Hepatocyte (in vitro differentiated cells): ENCODE results near the gene TFDP2. TPM values are rescaled to one million over a fixed set of nuclear protein-coding genes. Genes with fewer than 3 reads are reported as not detected.

Experiments
- DNase-seq: peaks from one replicate; pipeline ENCODE4 v3.0.0-alpha.2; 2016; ENCODE audit warnings: low spot score
- H2AFZ ChIP-seq: fragments of 200-600 bp; sonication (generic); 2 replicates; pipeline ENCODE4 v1.6.0; 2016; ENCODE audit warnings: antibody characterized with exemption, mild to moderate bottlenecking
- H3K27ac ChIP-seq: fragments of 200-600 bp; sonication (generic); 2 replicates; pipeline ENCODE4 v1.5.1; 2016; ENCODE audit warnings: mild to moderate bottlenecking
- H3K27me3 ChIP-seq: fragments of 200-600 bp; sonication (generic); 2 replicates; pipeline ENCODE4 v1.6.1; 2016
- H3K36me3 ChIP-seq: fragments of 200-600 bp; sonication (generic); replicated peaks from 2 replicates; pipeline ENCODE4 v1.5.1; 2016; ENCODE audit warnings: low read depth; ENCODE audit not compliant: insufficient read depth
- H3K4me1 ChIP-seq: fragments of 200-600 bp; sonication (generic); 2 replicates; pipeline ENCODE4 v1.5.1; 2016; ENCODE audit warnings: mild to moderate bottlenecking, moderate library complexity; ENCODE audit not compliant: insufficient read depth
- H3K4me2 ChIP-seq: fragments of 200-600 bp; sonication (generic); 2 replicates; pipeline ENCODE4 v1.6.0; 2016
- H3K4me3 ChIP-seq: fragments of 200-600 bp; sonication (generic); 2 replicates; pipeline ENCODE4 v1.5.1; 2016; ENCODE audit warnings: mild to moderate bottlenecking
- H3K79me2 ChIP-seq: fragments of 200-600 bp; sonication (generic); 2 replicates; pipeline ENCODE4 v1.6.0; 2017; ENCODE audit warnings: mild to moderate bottlenecking
- H3K9me2 ChIP-seq: fragments of 200-600 bp; sonication (generic); replicated peaks from 2 replicates; pipeline ENCODE4 v1.6.0; 2017; ENCODE audit warnings: mild to moderate bottlenecking; ENCODE audit not compliant: insufficient read depth
- H3K9me3 ChIP-seq: fragments of 200-600 bp; sonication (generic); 2 replicates; pipeline ENCODE4 v1.5.1; 2016; ENCODE audit warnings: low read depth, mild to moderate bottlenecking
- H4K20me1 ChIP-seq: fragments of 200-600 bp; sonication (generic); 2 replicates; pipeline ENCODE4 v1.6.0; 2016; ENCODE audit warnings: mild to moderate bottlenecking; ENCODE audit not compliant: insufficient read depth, poor library complexity, severe bottlenecking
- CTCF ChIP-seq: fragments of 200-600 bp; sonication (generic); IDR thresholded peaks from 2 replicates; pipeline ENCODE4 v1.5.1; 2016; ENCODE audit warnings: antibody characterized with exemption, mild to moderate bottlenecking; ENCODE audit not compliant: poor library complexity
- EZH2 ChIP-seq: fragments of 200-600 bp; sonication (generic); IDR thresholded peaks from 2 replicates; pipeline ENCODE4 v1.6.1; 2016; ENCODE audit warnings: antibody characterized with exemption, mild to moderate bottlenecking, borderline replicate concordance
- EZH2phosphoT487 ChIP-seq: fragments of 200-600 bp; sonication (generic); IDR thresholded peaks from one replicate; pipeline ENCODE4 v1.6.1; 2018; ENCODE audit warnings: antibody characterized with exemption, mild to moderate bottlenecking, low read depth, moderate library complexity; ENCODE audit not compliant: unreplicated experiment, severe bottlenecking
- WGBS: methylation state at CpG from one replicate; pipeline ENCODE4 v1.1.6; 2016; ENCODE audit warnings: low lambda C conversion rate; ENCODE audit errors: missing lambda C conversion rate; 5-methylcytosine and 5-hydroxymethylcytosine counted together
- polyA plus RNA-seq: library from polyadenylated mRNA; unstranded; fragments of >200 nt; fragmentation: Nextera tagmentation; extraction: Ambion mirVana; gene quantifications from 2 replicates; pipeline ENCODE4 v1.2.1, GENCODE V29; 2016
- total RNA-seq: library from RNA; depleted of rRNA; stranded (reverse); fragments of >200 nt; gene quantifications from 2 replicates; pipeline ENCODE4 v1.2.3, GENCODE V29; 2014

TFDP2 gene
- total and polyA plus RNA-seq, 2 experiments from 2014 or later, result 57.6 to 61.6 TPM

- TF ChIP-seq EZH2 (no peak), EZH2phosphoT487 (no peak), CTCF (no peak)
- H3K4me2 ChIP-seq, result no peak overlapping the region
- no peaks in the 10 kb centered on the region for H3K4me1 ChIP-seq
- H2AFZ ChIP-seq, result no peak overlapping the region
- no peaks in the 10 kb centered on the region for H4K20me1 ChIP-seq
- WGBS, result 81% methylated on average over 1 of the region's 1 CpG
- no peak overlapping the region for H3K27ac ChIP-seq
- no peak overlapping the region for H3K4me3 ChIP-seq
- H3K36me3 ChIP-seq, result no peaks in the 10 kb centered on the region
- DNase-seq, result no peak
- no peaks in the 10 kb centered on the region for H3K27me3 ChIP-seq
- no peaks in the 10 kb centered on the region for H3K9me2 ChIP-seq
- H3K9me3 ChIP-seq, result no peaks in the 10 kb centered on the region
- H3K79me2 ChIP-seq, result no peaks in the 10 kb centered on the region
Measured at GRCh38 chr3:142065932-142066331, 83.4 kb downstream of the TFDP2 start.

DNA sequence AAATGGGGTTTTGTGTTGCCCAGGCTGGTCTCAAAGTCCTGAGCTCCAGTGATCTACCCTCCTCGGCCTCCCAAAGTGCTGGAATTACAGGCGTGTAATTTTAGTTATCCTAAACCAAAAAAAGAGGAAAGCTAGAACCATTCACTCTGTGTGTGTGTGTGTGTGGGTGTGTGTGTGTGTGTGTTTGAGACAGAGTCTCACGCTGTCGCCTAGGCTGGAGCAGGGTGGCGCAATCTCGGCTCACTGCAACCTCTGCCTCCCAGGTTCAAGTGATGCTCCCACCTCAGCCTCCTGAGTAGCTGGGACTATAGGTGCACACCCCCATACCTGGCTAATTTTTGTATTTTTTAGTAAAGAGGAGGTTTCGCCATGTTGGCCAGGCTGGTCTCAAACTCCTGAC is 84.0 kb downstream of the TFDP2 start:
- Histone ChIP-seq H3K4me2 (no peak overlapping the region), H3K4me3 (no peak overlapping the region), H3K9me2 (no peaks in the 10 kb centered on the region), H4K20me1 (no peaks in the 10 kb centered on the region), H3K79me2 (no peaks in the 10 kb centered on the region), H3K27ac (no peak overlapping the region), H3K4me1 (no peaks in the 10 kb centered on the region), H3K9me3 (no peaks in the 10 kb centered on the region), H2AFZ (no peak overlapping the region), H3K27me3 (no peaks in the 10 kb centered on the region), H3K36me3 (no peaks in the 10 kb centered on the region)
- no peak for DNase-seq
- 97% methylated on average over 7 of the region's 7 CpGs for WGBS
- no peak for TF ChIP-seq CTCF
- TF ChIP-seq EZH2, result no peak
- TF ChIP-seq EZH2phosphoT487, result no peak

- DNase-seq, result no peak
- Histone ChIP-seq H3K27me3 (no peaks in the 10 kb centered on the region), H3K4me2 (no peak overlapping the region), H3K27ac (no peak overlapping the region), H3K36me3 (no peaks in the 10 kb centered on the region), H3K4me1 (no peaks in the 10 kb centered on the region), H3K9me3 (no peaks in the 10 kb centered on the region), H3K79me2 (no peaks in the 10 kb centered on the region), H2AFZ (no peak overlapping the region), H3K4me3 (no peak overlapping the region), H3K9me2 (no peaks in the 10 kb centered on the region), H4K20me1 (no peaks in the 10 kb centered on the region)
- TF ChIP-seq EZH2 (no peak), EZH2phosphoT487 (no peak), CTCF (no peak)
- 78% methylated on average over 3 of the region's 3 CpGs for WGBS
Measured at GRCh38 chr3:142064454-142064853, 84.9 kb downstream of the TFDP2 start.

GRCh38 chr3:142057331-142057725 is 92.0 kb downstream of the TFDP2 start:
- Histone ChIP-seq H4K20me1 (no peaks in the 10 kb centered on the region), H3K36me3 (no peaks in the 10 kb centered on the region), H3K4me2 (no peak overlapping the region), H3K4me1 (no peaks in the 10 kb centered on the region), H3K9me3 (no peaks in the 10 kb centered on the region), H3K9me2 (no peaks in the 10 kb centered on the region), H2AFZ (no peak overlapping the region), H3K4me3 (no peak overlapping the region), H3K27ac (no peak overlapping the region), H3K79me2 (no peaks in the 10 kb centered on the region), H3K27me3 (no peaks in the 10 kb centered on the region)
- 79% methylated on average over 2 of the region's 2 CpGs for WGBS
- no peak for TF ChIP-seq EZH2phosphoT487
- no peak for TF ChIP-seq EZH2
- TF ChIP-seq CTCF, result no peak
- DNase-seq, result no peak
